Astrocyte of the spinal cord (primary cell): Measurements from ENCODE around the gene SPINDOC.

Experiments
- DNase-seq: peaks from one replicate; pipeline ENCODE4 v3.0.0; 2011; ENCODE audit warnings: low read depth, low spot score
- H3K4me3 ChIP-seq: 2 replicates; pipeline ENCODE4 v1.5.1; 2011; ENCODE audit warnings: low read depth, mild to moderate bottlenecking, low read length, moderate library complexity
- in situ Hi-C: cut with HindIII; loops from 2 replicates; pipeline ENCODE4 v1.10.0; 2017; ENCODE audit warnings: low sequenced_read_pairs
- TF ChIP-seq, protein P1 (sequence below): IDR thresholded peaks from 2 replicates; pipeline ENCODE4 v1.5.1; 2012; ENCODE audit warnings: low read depth, mild to moderate bottlenecking, low read length, inconsistent platforms

Gene SPINDOC

DNA sequence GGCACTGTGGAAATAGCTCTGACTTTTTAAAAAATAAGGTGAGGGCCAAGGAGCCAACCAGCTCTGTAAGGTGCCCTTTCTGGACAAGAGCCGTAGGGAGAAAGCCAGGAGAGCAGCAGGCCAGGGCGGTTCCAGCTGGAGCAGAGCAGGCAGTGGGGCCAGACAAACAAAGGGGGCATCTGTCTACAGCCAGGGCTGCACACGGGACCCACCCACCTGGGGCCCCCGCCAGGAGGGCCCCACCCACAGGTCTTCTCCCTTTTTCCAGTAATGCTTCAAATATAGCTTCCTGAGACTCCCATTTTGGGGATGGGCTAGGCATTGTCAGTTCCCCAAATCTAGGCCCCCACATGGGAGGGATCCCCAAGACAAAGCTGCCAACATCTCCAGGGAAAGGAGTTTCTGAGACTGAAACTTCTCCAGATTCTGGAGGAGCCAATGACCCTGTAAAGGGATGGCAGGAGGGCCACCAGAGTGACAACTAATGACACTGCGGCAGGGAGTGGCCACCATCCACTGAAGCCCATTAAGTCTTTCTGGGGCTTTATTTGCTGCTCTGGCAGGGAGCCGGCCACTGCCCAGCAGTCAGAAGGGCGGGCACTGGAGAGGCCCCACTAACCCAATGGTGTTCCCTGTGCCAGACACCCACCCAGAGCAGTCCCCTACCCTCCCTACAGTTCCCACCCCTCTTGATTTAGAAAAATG, 46.6 kb upstream of the SPINDOC start:
- in situ Hi-C loops, result no loop called here
- DNase-seq, result no peak
- peak overlapping the region; percentile 89 for H3K4me3 ChIP-seq
- TF ChIP-seq, protein P1, sequence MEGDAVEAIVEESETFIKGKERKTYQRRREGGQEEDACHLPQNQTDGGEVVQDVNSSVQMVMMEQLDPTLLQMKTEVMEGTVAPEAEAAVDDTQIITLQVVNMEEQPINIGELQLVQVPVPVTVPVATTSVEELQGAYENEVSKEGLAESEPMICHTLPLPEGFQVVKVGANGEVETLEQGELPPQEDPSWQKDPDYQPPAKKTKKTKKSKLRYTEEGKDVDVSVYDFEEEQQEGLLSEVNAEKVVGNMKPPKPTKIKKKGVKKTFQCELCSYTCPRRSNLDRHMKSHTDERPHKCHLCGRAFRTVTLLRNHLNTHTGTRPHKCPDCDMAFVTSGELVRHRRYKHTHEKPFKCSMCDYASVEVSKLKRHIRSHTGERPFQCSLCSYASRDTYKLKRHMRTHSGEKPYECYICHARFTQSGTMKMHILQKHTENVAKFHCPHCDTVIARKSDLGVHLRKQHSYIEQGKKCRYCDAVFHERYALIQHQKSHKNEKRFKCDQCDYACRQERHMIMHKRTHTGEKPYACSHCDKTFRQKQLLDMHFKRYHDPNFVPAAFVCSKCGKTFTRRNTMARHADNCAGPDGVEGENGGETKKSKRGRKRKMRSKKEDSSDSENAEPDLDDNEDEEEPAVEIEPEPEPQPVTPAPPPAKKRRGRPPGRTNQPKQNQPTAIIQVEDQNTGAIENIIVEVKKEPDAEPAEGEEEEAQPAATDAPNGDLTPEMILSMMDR, result no peak

DNA sequence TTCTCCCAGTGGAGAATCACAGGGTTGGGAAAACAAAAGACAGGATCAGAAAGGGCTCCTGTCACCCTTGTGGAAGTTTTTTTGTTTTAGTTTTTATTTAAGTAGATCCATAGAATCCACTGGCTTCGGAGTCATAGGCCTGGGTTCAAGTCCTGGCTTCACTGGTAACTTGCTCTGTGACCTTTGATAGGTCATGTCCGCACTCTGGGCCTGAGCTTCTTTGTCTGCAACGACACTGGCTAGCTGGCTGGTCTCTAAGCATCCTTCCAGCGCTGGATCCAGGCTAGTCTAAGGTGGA, 46.0 kb upstream of the SPINDOC start:
- in situ Hi-C loops, result no loop called here
- H3K4me3 ChIP-seq, result peak overlapping the region; percentile 89
- TF ChIP-seq, protein P1, result no peak
- no peak for DNase-seq

DNA sequence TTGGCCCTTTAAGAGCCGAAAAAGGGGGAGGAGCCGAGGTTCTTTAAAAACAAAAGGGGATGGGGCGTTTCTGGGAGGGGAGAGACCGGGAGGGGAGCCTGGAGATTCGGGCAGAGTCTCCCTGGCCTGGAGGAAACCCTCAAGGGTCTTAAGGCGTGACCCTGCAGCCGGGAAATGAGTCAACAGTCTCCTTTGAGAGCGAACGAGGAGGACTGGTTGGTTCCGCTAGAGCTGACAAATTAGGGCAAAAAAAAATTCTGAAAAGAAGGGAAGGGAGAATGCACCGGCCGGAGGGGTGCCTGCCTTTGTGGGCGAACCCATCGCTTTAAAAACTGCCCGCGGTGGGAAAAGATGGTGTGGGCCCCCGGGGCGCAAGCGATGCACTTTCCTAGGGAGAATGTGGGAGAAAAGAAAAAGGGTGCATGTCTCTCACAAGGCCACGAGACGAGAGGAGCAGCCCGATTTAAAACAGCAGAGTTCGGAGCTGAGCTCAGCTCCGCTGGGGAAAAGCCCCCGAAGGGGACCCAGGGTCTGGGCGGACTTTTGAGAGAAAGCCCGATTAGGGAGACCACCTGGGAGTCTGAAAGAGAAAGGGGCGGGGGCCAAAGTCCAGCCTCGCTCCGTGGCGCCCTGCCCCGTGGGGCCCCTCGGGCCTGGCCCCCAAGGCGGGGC, 45.6 kb upstream of the SPINDOC start:
- TF ChIP-seq, protein P1, result no peak
- in situ Hi-C loops, result no loop called here
- H3K4me3 ChIP-seq, result peak overlapping the region; percentile 89
- peak; percentile 86 for DNase-seq

DNA sequence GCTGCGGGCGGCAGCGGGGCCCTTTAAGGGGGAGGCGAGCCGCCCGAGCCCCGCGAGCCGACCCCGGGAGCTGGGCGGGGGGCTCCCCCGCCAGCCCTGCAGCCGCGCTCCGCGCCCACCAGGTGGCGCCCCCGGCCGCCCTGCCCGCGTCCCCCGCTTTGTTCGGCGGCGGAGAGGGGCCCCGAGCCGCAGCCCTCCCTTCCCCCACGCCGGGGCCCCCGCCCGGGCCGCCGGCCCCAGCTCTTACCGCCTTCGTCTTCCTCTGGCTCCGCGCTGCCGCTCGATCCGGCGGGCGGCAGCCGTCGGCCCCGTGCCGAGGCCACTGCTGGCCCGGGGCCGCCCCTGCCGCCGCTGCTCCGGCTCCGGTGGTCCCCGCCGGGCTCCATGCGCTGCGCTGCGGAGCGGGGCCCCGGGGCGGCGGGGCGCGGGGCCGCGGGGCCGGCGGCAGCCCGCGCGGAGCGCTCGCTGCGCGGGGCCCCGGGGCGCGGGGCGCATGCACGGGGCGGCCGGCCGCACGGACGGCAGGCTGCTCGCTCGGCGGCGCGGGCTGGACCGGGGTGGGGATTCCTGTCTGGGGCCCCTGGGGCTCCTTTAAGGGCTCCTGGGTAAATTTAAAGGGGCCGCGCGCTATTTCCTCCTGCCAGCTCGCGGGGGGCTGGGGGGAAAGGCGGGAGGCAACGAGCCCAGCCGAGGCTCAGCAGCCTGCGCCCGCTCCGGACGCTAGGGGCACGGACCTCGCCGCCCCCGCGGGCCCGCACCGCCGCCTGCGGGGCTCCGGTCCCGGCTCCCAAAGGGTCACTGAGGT, 44.8 kb upstream of the SPINDOC start, which contains the start of gene ZFTA:
Gene ZFTA (minus strand): TSS at position 539 of the 805 bp plus-strand sequence. CDS start 153 bp downstream, at position 386.
- peak within 1 kb of the TSS; percentile 89 for H3K4me3 ChIP-seq
- DNase-seq, result peak; percentile 64
- in situ Hi-C loops, result no loop called here
- TF ChIP-seq, protein P1, result peak; percentile 49

DNA sequence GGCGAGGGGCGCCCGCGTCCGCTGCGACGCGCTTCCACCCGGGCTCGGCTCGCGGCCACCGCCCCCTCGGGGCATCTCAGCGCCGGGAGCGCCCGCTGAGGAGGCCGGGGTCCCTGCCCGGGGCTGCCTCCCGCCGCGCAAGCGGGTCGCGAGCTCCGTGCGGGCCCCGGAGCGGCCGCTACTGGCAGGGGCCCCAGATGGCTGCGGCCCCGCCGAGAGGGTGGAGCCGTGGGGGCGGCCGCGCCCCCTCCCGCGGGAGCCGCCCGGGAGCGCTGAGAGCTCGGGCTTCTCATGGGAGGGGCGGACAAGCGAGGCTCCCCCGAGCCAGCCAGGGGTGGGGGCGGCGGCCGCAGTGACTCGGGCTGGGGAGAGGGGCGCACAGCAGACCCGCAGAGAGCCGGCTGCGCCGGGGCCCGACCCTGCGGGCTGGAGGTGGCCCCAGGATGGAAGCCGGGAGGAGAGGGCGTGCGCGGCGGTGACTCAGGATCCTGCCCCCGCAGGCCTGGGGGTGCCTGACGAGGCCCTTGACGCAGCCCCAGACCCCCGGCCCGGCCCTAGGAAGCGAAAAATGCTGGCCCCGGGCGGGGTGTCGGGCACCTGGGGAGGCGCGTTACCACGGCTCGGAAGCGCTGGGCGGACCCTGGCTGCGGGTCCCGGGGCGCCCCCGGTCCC, 44.1 kb upstream of the SPINDOC start:
- TF ChIP-seq, protein P1, result no peak
- in situ Hi-C loops, result no loop called here
- peak; percentile 36 for DNase-seq
- peak overlapping the region; percentile 89 for H3K4me3 ChIP-seq

DNA sequence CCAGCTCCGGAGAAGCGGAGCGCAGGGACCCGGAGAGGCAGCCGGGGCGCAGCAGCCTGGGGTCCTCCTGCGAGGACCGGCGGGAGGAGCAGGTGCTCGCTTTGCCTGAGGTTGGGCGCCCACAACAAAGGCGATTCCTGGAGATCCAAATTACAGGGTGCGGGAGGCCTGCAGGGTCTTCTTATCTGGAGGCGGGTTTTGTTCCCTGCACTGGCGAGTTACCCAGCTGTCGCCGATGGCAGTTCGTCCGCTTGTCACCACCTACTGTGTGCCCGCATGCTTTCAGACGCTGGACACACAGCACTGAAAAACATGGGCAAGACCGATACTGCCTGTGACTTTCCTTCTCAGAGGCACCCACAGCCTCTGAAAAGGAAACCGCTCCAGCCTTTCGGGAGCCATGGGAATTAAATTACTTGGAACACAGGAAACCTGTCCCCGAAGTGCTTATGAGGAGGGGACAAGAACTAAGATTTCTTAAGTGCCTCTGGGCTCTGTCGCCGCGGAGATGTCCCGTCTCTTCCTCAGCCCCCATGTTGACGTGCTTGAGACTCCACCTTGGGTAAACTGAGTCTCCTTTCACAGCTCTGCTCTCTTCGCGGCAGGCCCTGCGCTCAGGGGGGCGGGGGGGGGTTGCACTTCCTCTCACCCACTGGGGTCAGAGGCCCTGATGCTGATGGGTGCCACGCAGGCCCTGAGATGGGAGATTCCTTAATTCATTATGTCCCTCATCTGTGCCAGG, 43.4 kb upstream of the SPINDOC start:
- TF ChIP-seq, protein P1, result no peak
- in situ Hi-C loops, result no loop called here
- peak; percentile 12 for DNase-seq
- peak overlapping the region; percentile 89 for H3K4me3 ChIP-seq
